H1 (cell line): ENCODE measurements around the gene SMO. TPM values are rescaled to one million over a fixed set of nuclear protein-coding genes. Genes with fewer than 3 reads are reported as not detected.

Source experiments
- CEBPB ChIP-seq: IDR thresholded peaks from 2 replicates; pipeline ENCODE4 v1.6.1; 2012; ENCODE audit warnings: low read depth, low read length
- CHD1 ChIP-seq: IDR thresholded peaks from 2 replicates; pipeline ENCODE4 v1.6.1; 2012; ENCODE audit warnings: low read depth, low read length, improper control_type of control experiment
- MAFK ChIP-seq: IDR thresholded peaks from 2 replicates; pipeline ENCODE4 v1.6.1; 2012; ENCODE audit warnings: low read depth, mild to moderate bottlenecking, improper control_type of control experiment, low read length
- SIX5 ChIP-seq: IDR thresholded peaks from 2 replicates; pipeline ENCODE4 v1.6.1; 2011; ENCODE audit warnings: mild to moderate bottlenecking, low read depth, low read length
- SP4 ChIP-seq: IDR thresholded peaks from 2 replicates; pipeline ENCODE4 v1.6.1; 2012; ENCODE audit warnings: low read length, inconsistent platforms
- TAF1 ChIP-seq: IDR thresholded peaks from 2 replicates; pipeline ENCODE4 v1.6.1; 2011; ENCODE audit warnings: mild to moderate bottlenecking, low read depth, low read length
- TBP ChIP-seq: IDR thresholded peaks from 2 replicates; pipeline ENCODE4 v1.6.1; 2011; ENCODE audit warnings: low read depth, low read length, improper control_type of control experiment
- polyA plus RNA-seq, 7 experiments: library from polyadenylated mRNA; depleted of rRNA in 3 of 7; stranded (reverse) in 5 of 7; unstranded in 2 of 7; fragments of >200 nt in 5 of 7; fragments of 200-250 nt in 2 of 7; gene quantifications; 1 replicate in 5 of 7; 2 replicates in 1 of 7; 4 replicates in 1 of 7; pipeline versions ENCODE4 v1.2.1 to v1.2.3, GENCODE V29; 2011 to 2013; ENCODE audit warnings: missing spikeins in 2 of 7, mixed read lengths in 2 of 7
- total RNA-seq: library from RNA; stranded (reverse); fragmentation: NEBNext Ultra II Directional; extraction: Animal tissue kit (Norgen Biotek cat#: 25700); gene quantifications from 2 replicates; pipeline ENCODE4 v1.2.1, GENCODE V29; 2021

The SMO gene
- total and polyA plus RNA-seq, 2 of the 8 experiments (the other 6 are each of a cell fraction or from before 2014, with no cell fraction given): 64.5 to 67.6 TPM

GRCh38 chr7:129160161-129160905 is 28.1 kb upstream of the SMO start (continued):
- no peak for TF ChIP-seq MAFK
- no peak for TF ChIP-seq CEBPB
- TF ChIP-seq CHD1: no peak
- TF ChIP-seq SP4: no peak
- TF ChIP-seq TAF1: no peak
- no peak for TF ChIP-seq TBP
- no peak for TF ChIP-seq SIX5
